ENCODE measurements around the gene OSTF1. TPM values are rescaled to one million over a fixed set of nuclear protein-coding genes. Genes with fewer than 3 reads are reported as not detected.

The OSTF1 gene
- total RNA-seq, 8 experiments from 2014 or later: 4.2 to 22.3 (median 7.3) TPM

DNA sequence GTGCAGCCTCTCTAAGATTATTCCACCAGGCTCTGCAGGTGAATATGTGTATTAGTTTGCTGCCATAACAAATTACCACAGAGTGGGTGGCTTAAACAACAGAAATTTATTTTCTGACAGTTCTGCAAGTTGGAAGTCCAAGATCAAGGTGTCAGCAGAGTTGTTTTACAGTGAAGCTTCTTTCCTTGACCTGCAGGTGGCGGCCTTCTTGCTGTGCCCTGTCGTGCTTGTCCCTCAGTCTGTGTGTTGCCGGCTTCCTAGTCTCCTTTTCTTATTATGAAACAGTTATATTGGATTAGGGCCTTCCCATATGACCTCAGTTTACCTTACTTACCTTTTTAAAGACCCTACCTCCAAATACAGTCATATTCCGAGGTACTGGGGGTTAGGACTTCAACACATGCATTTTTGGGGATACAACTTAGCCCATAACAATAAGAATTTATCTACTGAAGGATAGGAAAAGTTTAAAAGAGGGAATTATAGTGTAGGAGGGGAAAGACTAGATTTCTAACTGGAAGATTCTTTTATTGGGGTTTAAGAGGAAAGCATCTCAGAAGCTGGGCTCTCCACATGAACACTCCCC lies 97.4 kb downstream of the OSTF1 start:
- no peaks in the 10 kb centered on the region for H3K4me1 ChIP-seq (replicated peaks in 1 of 2)
- in situ Hi-C loops (cut with MboI; ENCODE audit: low pct_unique_long_range_greater_than_20kb in 2 of 9, low sequenced_read_pairs in 9 of 9, unreplicated experiment in 9 of 9): loop anchor here in 1 of 9 experiments (25.0 kb wide), 1 partner anchor 1102 kb away; no protein-coding TSS in a partner anchor
- ATAC-seq (replicated peaks in 6 of 8): peak in 3 of 8 experiments; percentile 56 to 74 (median 63)
- 0 to 80% (median 29%) methylated on average over 1 to 4 of the region's 4 CpGs; no CpG with 5 or more reads in 1 of the 10 experiments for WGBS, 10 experiments
- H3K27ac ChIP-seq: no peak overlapping the region
- H3K4me3 ChIP-seq: no peak overlapping the region

DNA sequence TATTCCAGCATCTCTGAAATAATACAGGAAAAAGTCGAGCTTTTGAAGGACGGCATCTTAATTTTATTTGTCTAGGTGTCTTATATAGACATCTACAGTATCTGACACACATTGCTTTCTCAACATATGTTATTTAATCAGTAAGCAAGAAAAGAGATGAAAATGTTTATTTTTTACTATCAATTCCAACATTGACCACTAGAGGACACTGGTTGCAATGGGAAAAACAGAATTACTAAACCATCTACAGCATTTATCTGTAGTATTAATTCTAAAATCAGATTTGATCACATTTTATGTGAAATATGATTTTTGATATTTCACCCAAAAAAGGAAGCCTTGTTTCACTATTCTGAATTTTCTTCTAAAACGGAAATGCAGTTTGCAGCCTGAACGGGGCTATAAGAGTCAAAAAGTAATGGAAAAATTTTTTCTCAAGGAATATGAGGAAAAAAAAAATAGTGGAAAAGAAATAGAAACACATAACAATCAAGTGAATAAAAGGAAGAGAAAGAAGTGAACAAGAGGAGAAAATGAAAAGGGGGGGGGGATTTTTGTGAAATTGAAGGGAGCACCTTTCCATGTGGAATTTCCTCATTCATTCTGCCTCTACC lies 98.6 kb downstream of the OSTF1 start:
- Histone ChIP-seq H3K4me3 (no peak overlapping the region), H3K4me1 (replicated peaks in 1 of 2) (no peaks in the 10 kb centered on the region), H3K27ac (no peak overlapping the region)
- 0 to 60% (median 24%) methylated on average over 2 to 4 of the region's 4 CpGs for WGBS, 10 experiments
- in situ Hi-C loops (cut with MboI; ENCODE audit: low pct_unique_long_range_greater_than_20kb in 2 of 9, low sequenced_read_pairs in 9 of 9, unreplicated experiment in 9 of 9): loop anchor here in 1 of 9 experiments (25.0 kb wide), 1 partner anchor 1100 kb away; no protein-coding TSS in a partner anchor
- no peak for ATAC-seq (replicated peaks in 6 of 8)

DNA sequence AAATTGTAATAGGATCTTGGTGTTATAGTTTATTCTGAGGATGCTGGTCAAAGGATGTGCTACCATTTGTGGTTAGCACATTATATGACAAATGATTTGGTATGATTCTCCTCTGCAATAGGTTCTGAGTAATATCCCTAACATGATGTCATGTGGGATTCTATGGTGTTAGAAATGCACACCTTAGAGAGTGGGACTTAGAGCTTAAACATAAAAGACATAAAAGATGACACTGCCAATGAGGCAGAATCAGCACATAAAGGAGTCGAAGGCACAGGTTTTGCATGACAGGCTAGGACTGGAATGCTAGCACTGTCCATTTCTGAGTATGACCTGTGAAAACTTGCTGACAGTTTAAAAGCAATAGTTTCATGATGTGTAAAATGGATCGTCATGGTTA lies 100.4 kb downstream of the OSTF1 start:
- WGBS, 10 experiments: 64 to 100% (median 95%) methylated on average over 1 to 2 of the region's 2 CpGs
- in situ Hi-C loops (cut with MboI; ENCODE audit: low pct_unique_long_range_greater_than_20kb in 2 of 9, low sequenced_read_pairs in 9 of 9, unreplicated experiment in 9 of 9): loop anchor here in 1 of 9 experiments (25.0 kb wide), 1 partner anchor 1099 kb away; no protein-coding TSS in a partner anchor
- Histone ChIP-seq H3K4me3 (no peak overlapping the region), H3K4me1 (replicated peaks in 1 of 2) (no peaks in the 10 kb centered on the region), H3K27ac (no peak overlapping the region)
- ATAC-seq (replicated peaks in 6 of 8): no peak

DNA sequence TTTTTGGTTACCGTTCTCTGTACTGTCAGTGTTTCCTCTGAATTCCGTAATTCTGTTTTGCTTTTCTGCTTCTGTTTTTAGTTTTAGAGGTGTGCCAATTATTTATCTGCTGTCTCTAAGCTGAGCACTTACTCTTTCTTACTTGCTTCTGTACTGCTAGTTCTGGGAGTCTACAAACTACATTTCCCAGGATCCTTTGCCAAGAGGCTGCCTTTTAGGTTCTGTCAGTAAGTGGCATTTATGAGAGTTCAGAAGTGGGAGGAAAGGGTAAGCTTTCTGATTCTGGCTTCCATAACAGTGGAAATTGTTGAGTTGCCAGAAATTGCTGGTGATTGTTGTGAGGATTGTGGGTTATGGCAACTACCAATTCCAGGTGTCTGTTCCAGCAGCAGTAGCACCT lies 102.4 kb downstream of the OSTF1 start:
- WGBS, 10 experiments: 58 to 100% (median 86%) methylated on average over 1 to 2 of the region's 2 CpGs
- no peak overlapping the region for H3K27ac ChIP-seq
- no peak overlapping the region for H3K4me3 ChIP-seq
- in situ Hi-C loops (cut with MboI; ENCODE audit: low pct_unique_long_range_greater_than_20kb in 2 of 9, low sequenced_read_pairs in 9 of 9, unreplicated experiment in 9 of 9): loop anchor here in 1 of 9 experiments (25.0 kb wide), 1 partner anchor 1097 kb away; no protein-coding TSS in a partner anchor
- ATAC-seq (replicated peaks in 6 of 8): no peak
- no peaks in the 10 kb centered on the region for H3K4me1 ChIP-seq (replicated peaks in 1 of 2)

Other genes starting within 250 kb of the OSTF1 start
- 1 to 10 TPM in 2 of 8 experiments, under 1 TPM in 6; 0.05 to 1.7 (median 0.43) TPM for gene TRPM6, start 200.6 kb upstream of the OSTF1 start, total RNA-seq
- gene C9orf40, start 135.6 kb upstream of the OSTF1 start, total RNA-seq: 10 to 100 TPM in 1 of 8 experiments, 1 to 10 TPM in 7; 4.0 to 13.1 (median 8.0) TPM
- gene CARNMT1, start 60.2 kb upstream of the OSTF1 start, total RNA-seq: 10 to 100 TPM in 4 of 8 experiments, 1 to 10 TPM in 4; 7.8 to 24.2 (median 12.0) TPM
- 10 to 100 TPM in 3 of 8 experiments, 1 to 10 TPM in 5; 4.0 to 15.3 (median 9.2) TPM for gene NMRK1, start 359 bp upstream of the OSTF1 start, total RNA-seq